ENCODE results near the gene FADS2. TPM values are rescaled to one million over a fixed set of nuclear protein-coding genes. Genes with fewer than 3 reads are reported as not detected.

FADS2 gene
- total and polyA plus RNA-seq, 9 of the 15 experiments (the other 6 are each of a cell fraction or from before 2014, with no cell fraction given): 2.9 to 42.8 (median 16.2) TPM

GRCh38 chr11:61792310-61793082, 35.6 kb upstream of the FADS2 start, which contains the start of the genes FEN1 and TMEM258 (continued):
- TF ChIP-seq PRDM10 (IDR thresholded peaks at IDR 0.05; ENCODE audit: partially characterized antibody): peak; percentile 78
- TF ChIP-seq SREBF1 (IDR thresholded peaks at IDR 0.05; ENCODE audit: borderline replicate concordance, low read depth, low read length): peak; percentile 87
- 0 out of 2 replicates have a peak, but pooled peaks have one; percentile 19 for TF ChIP-seq CEBPG (CRISPR knock-in tag; IDR thresholded peaks at IDR 0.05)
- no peak for TF ChIP-seq CEBPG (tag; conservative IDR thresholded peaks at IDR 0.05 in 1 of 2, IDR thresholded peaks at IDR 0.05 in 1 of 2)
- no peak for TF ChIP-seq ID3 (CRISPR knock-in tag; IDR thresholded peaks at IDR 0.05)
- 0 out of 2 replicates have a peak, but pooled peaks have one; percentile 68 for TF ChIP-seq ID3 (tag; IDR thresholded peaks at IDR 0.05)
- TF ChIP-seq ILF3 (IDR thresholded peaks at IDR 0.05; ENCODE audit: borderline replicate concordance): no peak; the same call in 1 of the 2 replicates
- TF ChIP-seq NFRKB (IDR thresholded peaks at IDR 0.05; ENCODE audit: low read depth): peak; percentile 94
- peak; percentile 88 to 90 for TF ChIP-seq E2F6 (IDR thresholded peaks at IDR 0.05; ENCODE audit: borderline replicate concordance in 1 of 2, extremely low read depth in 1 of 2, insufficient read depth in 1 of 2, insufficient read length in 1 of 2, low read depth in 1 of 2, low read length in 1 of 2, poor library complexity in 1 of 2, severe bottlenecking in 1 of 2)
- peak; percentile 99 for TF ChIP-seq EP400 (IDR thresholded peaks at IDR 0.05)
- TF ChIP-seq E2F1 (CRISPR knock-in tag; IDR thresholded peaks at IDR 0.05): peak; percentile 97
- no peak for TF ChIP-seq NR2C2 (CRISPR knock-in tag; IDR thresholded peaks at IDR 0.05)
- peak; percentile 95 for TF ChIP-seq NR2C2 (tag; IDR thresholded peaks at IDR 0.05)
- TF ChIP-seq NEUROD1 (IDR thresholded peaks at IDR 0.05; ENCODE audit: borderline replicate concordance, low read depth, low read length, partially characterized antibody): peak; percentile 54
- TF ChIP-seq ETV6 (IDR thresholded peaks at IDR 0.05; ENCODE audit: borderline replicate concordance in 1 of 2, low read depth in 2 of 2, low read length in 1 of 2): no peak
- TF ChIP-seq ETV6 (CRISPR knock-in tag; IDR thresholded peaks at IDR 0.05; ENCODE audit: borderline replicate concordance): peak; percentile 53; the same call in 1 of the 2 replicates
- TF ChIP-seq ETS1 (conservative IDR thresholded peaks at IDR 0.05; ENCODE audit: control insufficient read depth, low read depth, low read length): peak; percentile 89; the same call in 1 of the 2 replicates
- peak; percentile 86 for TF ChIP-seq CREM (IDR thresholded peaks at IDR 0.05; ENCODE audit: low read depth)
- TF ChIP-seq ZNF124 (CRISPR knock-in tag; IDR thresholded peaks at IDR 0.05): no peak
